Stimulated activated CD8-positive, alpha-beta memory T cell treated with anti-CD3 and anti-CD28 coated beads, Interleukin-15, amount 100 ng/mL, for 24 hours (primary cell): ENCODE data around the gene EIF2B1.
"Not testable (repeated sequence)": the region's sequence is repeated elsewhere in the genome, so short reads cannot be mapped to it uniquely, and the experiment has no call there.

Source experiments
- DNase-seq: peaks from one replicate; pipeline ENCODE4 v3.0.0-alpha.2; 2020; ENCODE audit warnings: low read depth

Gene EIF2B1

DNA sequence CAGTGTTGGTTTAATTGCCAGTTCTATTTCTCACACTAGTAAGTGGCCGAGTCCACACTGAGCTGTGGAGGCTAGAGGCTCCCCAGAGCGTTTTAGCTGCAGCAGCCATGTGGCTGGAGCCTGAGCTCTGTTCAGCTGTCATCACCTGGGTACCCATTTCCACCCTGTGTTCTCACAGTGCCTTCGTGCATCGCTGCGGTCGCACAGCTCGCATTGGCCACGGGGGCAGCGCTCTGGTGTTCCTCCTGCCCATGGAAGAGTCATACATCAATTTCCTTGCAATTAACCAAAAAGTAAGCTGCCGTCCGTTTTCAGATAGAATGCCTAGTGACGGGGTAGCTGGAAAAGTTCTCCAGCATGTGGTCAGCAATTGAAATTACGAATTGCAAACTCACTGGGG, 15.9 kb downstream of the EIF2B1 start:
- DNase-seq, result no peak

GRCh38 chr12:123617144-123617543, 16.3 kb downstream of the EIF2B1 start:
- DNase-seq, result no peak

- DNase-seq, result no peak
Observed at GRCh38 chr12:123614531-123614930, 19.0 kb downstream of the EIF2B1 start.

DNA sequence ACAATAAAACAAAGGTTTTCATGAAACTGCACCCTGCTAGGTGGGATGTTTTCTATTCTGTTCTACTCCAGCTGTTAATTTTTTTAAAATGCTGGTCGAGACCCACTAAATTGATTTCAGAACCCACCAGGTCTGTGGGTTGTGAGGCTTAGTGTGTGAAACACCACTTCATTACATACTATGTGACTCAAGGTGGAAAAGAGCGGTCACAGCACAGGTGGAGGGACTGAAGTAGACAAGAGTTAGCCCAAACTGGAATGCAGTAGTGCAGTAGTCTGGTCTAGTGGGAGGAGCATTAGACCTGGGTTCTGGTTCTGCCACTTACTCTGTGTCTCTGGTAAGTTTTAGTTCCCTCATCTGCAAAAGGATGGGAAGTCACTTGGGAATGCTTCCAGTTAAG, 19.4 kb downstream of the EIF2B1 start:
- DNase-seq, result no peak

DNA sequence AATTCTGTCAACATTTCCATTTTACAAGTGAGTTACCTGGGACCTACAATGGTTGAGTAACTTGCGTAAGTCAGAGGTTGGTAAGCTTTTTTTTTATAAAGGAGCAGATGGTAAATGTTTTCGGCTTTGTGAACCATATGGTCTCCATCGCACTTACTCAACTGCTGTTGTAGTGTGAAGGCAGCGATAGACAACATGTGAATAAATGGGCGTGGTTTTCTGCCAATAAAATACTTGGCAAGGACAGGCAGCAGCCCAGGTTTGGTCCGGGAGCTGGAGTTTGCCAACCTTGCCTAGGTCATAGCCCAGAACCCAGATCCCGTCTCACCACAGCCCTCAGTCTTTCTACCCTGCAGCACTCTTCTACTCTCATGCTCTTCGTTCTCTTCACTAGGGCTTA, 25.3 kb downstream of the EIF2B1 start:
- DNase-seq, result no peak

DNA sequence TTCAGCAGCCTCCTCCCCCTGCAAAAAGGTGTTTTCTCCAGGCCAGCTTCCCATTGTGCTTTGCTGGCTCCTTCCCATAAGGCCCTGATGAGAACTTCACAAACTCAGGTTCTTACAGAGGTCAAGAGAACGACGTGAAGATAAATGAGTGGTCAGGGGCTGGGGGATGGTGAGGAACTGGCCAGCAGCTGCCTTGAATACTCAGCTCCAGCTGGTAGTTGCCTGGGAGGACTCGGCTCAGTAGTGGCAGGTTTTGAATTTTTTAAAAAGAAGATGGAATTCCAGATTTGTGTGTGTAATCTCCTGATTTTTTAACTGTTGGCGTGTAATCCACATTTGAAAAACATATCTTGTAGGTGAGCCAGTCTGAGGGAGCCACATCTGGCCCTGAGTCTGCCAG, 25.7 kb downstream of the EIF2B1 start:
- no peak for DNase-seq

GRCh38 chr12:123603495-123603894, 30.0 kb downstream of the EIF2B1 start:
- not testable (repeated sequence) for DNase-seq

DNA sequence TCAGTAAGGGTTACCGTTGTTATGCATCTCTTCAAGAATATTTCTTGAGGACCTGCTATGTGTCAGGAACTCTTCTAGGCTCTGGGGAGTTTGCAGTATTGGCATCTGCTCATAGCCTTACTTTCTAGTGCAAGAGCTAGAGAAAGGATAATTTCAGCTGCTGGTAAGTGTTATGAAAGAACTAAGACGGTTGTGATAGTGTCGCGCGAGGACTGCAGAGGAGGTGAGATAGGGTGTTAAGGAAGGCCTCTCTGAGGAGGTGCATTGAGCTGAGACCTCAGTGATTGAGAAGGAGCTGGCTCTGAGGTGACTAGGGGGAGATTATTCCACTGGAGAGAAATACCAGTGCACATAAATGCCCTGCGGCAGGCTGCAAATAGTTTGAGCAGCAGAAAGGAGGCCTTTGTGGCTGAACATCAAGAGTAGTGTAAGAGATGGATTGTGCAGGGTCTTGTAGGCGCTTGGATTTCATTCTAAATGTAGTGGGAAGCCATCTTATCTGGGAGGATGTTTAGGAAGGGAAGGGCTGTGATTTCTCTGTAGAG, 30.8 kb downstream of the EIF2B1 start:
- no peak for DNase-seq

DNA sequence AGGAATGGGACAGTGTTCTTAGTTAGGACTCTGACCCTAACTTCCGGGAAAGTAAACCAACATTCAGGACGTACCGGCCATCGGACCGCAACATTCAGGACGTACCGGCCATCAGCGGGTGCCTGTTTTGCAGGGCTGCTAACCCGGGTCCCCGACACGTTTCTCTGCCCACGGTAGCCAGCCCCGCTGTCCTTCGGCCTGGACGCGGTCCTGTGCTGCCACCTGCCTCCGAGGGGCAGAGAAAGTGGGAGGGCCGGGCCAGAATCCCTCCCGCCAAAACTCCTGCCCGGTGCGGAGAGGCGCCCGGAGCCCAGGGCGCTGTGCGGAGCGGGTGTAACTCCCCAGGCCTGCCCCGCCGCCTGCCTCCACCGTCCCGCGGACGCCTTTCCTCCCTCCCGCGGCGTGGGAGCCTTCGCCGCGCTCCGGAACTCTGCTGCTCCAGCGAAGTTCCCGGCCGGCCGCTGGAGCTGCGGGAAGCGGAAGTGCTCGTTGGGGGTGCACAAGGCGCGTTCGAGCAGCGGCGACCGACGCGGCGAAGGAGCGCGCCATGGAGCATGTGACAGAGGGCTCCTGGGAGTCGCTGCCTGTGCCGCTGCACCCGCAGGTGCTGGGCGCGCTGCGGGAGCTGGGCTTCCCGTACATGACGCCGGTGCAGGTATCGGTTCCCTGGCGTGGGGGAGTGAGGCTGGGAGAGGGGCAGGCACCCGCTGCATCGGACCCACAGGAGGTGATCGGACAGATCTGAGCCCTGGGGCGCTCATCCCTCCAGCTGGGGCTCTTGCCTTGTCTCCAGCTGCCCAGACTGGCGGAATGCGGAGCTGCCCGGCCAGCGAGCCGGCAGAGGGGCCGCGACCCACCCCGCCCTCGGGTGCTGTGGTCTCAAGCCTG, 31.6 kb downstream of the EIF2B1 start, which contains the start of gene DDX55:
Gene DDX55 (plus strand): TSS at position 498 of the 888 bp plus-strand sequence. CDS start 50 bp downstream, at position 548.
- peak; percentile 72 for DNase-seq

- no peak for DNase-seq
Observed at GRCh38 chr12:123599721-123600120, 33.8 kb downstream of the EIF2B1 start.

DNA sequence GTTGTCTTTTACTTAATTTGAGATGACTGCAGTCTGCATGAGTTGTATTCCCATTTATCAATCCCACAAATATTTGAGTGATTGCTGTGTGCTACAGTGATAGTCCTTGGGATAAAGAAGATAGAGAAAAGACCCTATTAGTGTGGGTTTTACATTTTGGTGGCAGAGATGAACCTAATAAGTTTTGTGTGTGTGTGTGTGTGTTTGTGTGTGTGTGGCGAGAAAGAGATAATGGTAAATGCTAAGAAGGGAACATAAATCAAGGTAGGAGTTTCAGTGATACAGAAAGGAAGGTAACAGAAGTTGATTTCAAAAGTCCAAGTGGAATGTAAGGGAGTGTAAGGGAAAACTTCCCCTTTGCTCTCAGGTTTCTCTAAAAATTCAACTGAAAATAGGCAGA, 34.2 kb downstream of the EIF2B1 start:
- DNase-seq, result no peak

GRCh38 chr12:123598522-123598921, 35.0 kb downstream of the EIF2B1 start:
- no peak for DNase-seq

DNA sequence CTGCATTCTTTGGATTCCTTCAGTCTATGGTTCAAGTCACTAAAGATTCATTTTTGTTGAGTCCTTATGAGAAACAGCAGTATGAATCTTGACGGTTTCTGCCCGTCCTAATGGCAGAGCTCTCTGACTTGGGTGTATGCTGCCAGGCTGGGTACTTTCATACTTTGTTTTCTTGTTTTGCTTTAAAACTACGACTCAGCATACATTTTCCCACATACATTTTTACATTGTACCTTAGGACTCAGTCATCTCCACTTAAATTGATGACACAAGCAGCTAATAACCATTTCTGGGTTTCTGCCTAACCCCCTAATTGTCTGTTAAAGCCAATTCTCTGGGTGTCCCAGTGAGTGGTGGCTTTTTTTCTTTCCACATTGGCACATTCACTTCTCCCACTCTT, 36.4 kb downstream of the EIF2B1 start:
- DNase-seq, result no peak

- DNase-seq, result no peak
Observed at GRCh38 chr12:123595729-123596128, 37.8 kb downstream of the EIF2B1 start.

GRCh38 chr12:123591702-123592481, 41.6 kb downstream of the EIF2B1 start:
- no peak for DNase-seq

DNA sequence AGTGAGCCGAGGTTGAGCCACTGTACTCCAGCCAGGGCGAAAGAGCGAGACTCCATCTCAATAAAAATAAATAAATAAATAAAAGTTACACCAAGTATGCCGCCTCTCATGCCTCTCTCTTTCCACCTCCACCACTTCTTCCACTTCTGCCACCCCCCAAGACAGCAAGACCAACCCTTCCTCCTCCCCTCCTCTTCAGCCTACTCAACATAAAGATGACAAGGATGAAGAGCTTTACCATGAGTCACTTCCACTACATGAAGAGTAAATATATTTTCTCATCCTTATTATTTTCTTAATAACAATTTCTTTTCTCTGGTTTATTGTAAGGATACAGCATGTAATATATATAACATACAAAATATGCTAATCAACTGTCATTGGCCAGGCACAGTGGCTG, 52.7 kb downstream of the EIF2B1 start:
- DNase-seq, result no peak

GRCh38 chr12:123578829-123579228, 54.7 kb downstream of the EIF2B1 start:
- DNase-seq, result not testable (repeated sequence)

GRCh38 chr12:123578243-123578642, 55.2 kb downstream of the EIF2B1 start:
- no peak for DNase-seq

DNA sequence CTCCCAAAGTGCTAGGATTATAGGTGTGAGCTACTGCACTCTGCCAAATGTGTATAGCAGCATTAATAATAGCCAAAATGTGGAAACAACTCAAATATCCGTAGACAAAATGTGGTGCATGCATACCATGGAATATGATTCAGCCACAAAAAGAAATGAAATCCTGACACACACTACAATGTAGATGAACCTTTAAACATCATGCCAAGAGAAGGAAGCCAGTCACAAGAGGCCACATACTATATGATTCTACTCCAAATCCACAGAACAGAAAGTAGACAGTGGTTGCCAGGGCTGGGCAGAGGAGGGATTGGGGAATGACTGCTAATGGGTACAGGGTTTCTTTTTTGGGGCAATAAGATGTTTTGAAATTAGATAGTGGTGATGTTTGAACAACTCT, 56.9 kb downstream of the EIF2B1 start:
- no peak for DNase-seq

DNA sequence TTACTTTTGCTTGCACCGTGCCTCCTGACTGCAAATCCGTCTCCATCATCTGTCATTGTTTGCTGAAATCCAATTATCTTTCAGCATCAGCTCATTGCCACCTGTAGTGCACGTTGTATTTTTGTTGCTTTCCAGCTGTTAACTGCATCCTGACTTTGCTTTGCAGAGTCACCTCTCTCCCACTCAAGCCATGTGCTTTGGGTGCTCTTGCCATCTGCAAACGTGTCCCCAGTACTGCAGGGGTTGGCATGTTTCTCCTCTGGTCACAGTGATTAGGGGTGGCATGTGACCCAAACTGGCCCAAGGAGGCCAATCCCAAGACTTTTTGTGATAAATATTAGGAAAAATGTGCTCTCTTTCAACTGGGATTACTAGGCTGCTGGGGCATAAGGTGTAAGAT, 59.6 kb downstream of the EIF2B1 start:
- no peak for DNase-seq

DNA sequence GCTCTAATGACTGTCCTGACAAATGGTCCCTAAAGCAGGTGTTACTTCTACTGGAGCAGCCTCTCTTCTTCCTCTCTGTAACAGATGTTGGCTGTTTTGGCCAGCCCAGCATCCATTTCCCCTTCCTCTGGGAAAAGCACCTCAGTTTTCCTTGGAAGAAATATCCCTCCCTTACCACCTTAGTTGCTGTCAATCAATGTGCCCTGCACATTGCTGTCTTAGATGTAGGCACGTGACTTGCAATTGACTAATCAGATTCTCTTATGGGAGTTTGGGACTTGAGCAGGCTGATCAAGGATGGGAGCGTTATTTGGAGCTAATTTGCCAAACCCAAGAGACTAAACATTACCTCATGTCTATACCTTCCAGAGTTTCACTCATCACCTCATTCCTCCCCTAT, 61.1 kb downstream of the EIF2B1 start:
- DNase-seq, result no peak

DNA sequence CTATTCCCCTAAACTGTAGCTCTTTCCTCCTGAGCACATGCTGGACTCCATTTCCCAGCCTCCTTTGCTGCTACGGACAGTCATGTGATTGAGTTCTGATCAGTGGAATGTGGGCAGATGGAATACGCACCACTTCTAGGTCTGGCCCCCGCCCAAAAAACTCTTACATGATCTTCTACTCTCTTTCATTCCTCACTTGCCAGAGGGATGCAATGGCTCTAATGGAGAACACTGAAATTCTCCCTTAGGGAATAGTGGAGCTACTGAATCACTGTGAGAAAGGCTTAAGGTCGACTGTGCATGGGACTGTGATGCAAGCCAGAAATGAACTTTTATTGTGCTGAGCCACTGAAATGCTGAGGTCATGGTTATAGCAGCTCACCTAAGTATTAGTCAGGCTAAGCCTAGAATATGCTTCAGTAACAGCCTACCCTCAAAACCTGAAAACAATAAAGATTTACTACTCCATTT, 62.1 kb downstream of the EIF2B1 start:
- DNase-seq, result no peak
